GDM1 (cell line): ENCODE measurements around the gene RPS6KC1.
"Not testable (repeated sequence)": the region's sequence is repeated elsewhere in the genome, so short reads cannot be mapped to it uniquely, and the experiment has no call there.

Experiments
- DNase-seq: peaks from one replicate; lab custom pipeline; 2025; lab: John Stamatoyannopoulos, UW

Gene RPS6KC1

GRCh38 chr1:213154056-213154685 is 103.1 kb downstream of the RPS6KC1 start:
- peak; percentile 81 for DNase-seq

- DNase-seq: no peak
These were observed 108.3 kb downstream of the RPS6KC1 start for GRCh38 chr1:213159376-213159775.

- DNase-seq: not testable (repeated sequence)
These were observed 109.4 kb downstream of the RPS6KC1 start for GRCh38 chr1:213160442-213160841.

GRCh38 chr1:213162338-213162737 is 111.3 kb downstream of the RPS6KC1 start:
- no peak for DNase-seq

- no peak for DNase-seq
These were observed 111.8 kb downstream of the RPS6KC1 start for GRCh38 chr1:213162862-213163261.

GRCh38 chr1:213163278-213163711 is 112.3 kb downstream of the RPS6KC1 start:
- no peak for DNase-seq

- DNase-seq: no peak
These were observed 113.5 kb downstream of the RPS6KC1 start for GRCh38 chr1:213164561-213164960.

- no peak for DNase-seq
These were observed 115.8 kb downstream of the RPS6KC1 start for GRCh38 chr1:213166852-213167251.

- no peak for DNase-seq
These were observed 120.7 kb downstream of the RPS6KC1 start for GRCh38 chr1:213171711-213172110.

- DNase-seq: no peak
These were observed 125.3 kb downstream of the RPS6KC1 start for GRCh38 chr1:213176341-213176740.

GRCh38 chr1:213179784-213180183 is 128.7 kb downstream of the RPS6KC1 start:
- no peak for DNase-seq

GRCh38 chr1:213180833-213181232 is 129.8 kb downstream of the RPS6KC1 start:
- no peak for DNase-seq

GRCh38 chr1:213183036-213183672 is 132.1 kb downstream of the RPS6KC1 start:
- DNase-seq: no peak

- no peak for DNase-seq
These were observed 135.1 kb downstream of the RPS6KC1 start for GRCh38 chr1:213186168-213186567.

GRCh38 chr1:213192026-213192425 is 141.0 kb downstream of the RPS6KC1 start:
- no peak for DNase-seq

- DNase-seq: no peak
These were observed 143.3 kb downstream of the RPS6KC1 start for GRCh38 chr1:213194383-213194782.

- no peak for DNase-seq
These were observed 143.8 kb downstream of the RPS6KC1 start for GRCh38 chr1:213194855-213195254.

GRCh38 chr1:213196328-213197054 is 145.4 kb downstream of the RPS6KC1 start:
- not testable (repeated sequence) for DNase-seq

GRCh38 chr1:213200630-213201029 is 149.6 kb downstream of the RPS6KC1 start:
- no peak for DNase-seq

- DNase-seq: no peak
These were observed 150.5 kb downstream of the RPS6KC1 start for GRCh38 chr1:213201380-213202155.

GRCh38 chr1:213211201-213211600 is 160.2 kb downstream of the RPS6KC1 start:
- DNase-seq: no peak

- not testable (repeated sequence) for DNase-seq
These were observed 168.0 kb downstream of the RPS6KC1 start for GRCh38 chr1:213219076-213219475.
